Measurements from ENCODE around the gene RCOR2. TPM values are rescaled to one million over a fixed set of nuclear protein-coding genes. Genes with fewer than 3 reads are reported as not detected.

The RCOR2 gene
- total RNA-seq, 1 donor from 2014 or later = 2.6 TPM

DNA sequence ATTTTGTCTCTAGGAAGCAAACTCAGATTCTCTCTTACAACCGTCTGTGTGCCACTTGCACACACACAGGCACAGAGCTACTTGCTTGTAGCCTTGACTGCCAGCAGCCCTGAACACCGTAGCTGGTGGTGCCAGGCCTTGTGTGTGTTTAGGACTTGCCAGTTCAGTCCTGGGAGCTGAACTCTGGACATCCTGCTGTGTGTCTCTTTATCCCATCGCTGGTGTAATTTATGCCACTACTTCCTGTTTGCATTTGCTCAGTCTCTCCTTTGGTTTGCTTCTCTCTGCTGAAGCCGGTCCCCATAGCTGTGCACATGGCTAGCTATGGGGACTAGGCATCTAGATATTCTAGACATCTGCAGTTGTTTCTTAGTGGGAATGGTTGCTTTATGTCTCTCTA, 54.0 kb downstream of the RCOR2 start:
- Mint-ChIP-seq H3K27ac (ENCODE audit: unreplicated experiment) (peak overlapping the region; percentile 83), H3K4me3 (ENCODE audit: unreplicated experiment) (no peak overlapping the region), H3K27me3 (ENCODE audit: unreplicated experiment) (no peaks in the 10 kb centered on the region), H3K9me3 (ENCODE audit: unreplicated experiment) (no peaks in the 10 kb centered on the region), H3K36me3 (ENCODE audit: unreplicated experiment) (peaks cover 7% of the 10 kb centered on the region), H3K4me1 (ENCODE audit: unreplicated experiment) (peaks cover 28% of the 10 kb centered on the region)
- no peak for DNase-seq (ENCODE audit: extremely low spot score, unreplicated experiment)
- TF ChIP-seq, protein P1, sequence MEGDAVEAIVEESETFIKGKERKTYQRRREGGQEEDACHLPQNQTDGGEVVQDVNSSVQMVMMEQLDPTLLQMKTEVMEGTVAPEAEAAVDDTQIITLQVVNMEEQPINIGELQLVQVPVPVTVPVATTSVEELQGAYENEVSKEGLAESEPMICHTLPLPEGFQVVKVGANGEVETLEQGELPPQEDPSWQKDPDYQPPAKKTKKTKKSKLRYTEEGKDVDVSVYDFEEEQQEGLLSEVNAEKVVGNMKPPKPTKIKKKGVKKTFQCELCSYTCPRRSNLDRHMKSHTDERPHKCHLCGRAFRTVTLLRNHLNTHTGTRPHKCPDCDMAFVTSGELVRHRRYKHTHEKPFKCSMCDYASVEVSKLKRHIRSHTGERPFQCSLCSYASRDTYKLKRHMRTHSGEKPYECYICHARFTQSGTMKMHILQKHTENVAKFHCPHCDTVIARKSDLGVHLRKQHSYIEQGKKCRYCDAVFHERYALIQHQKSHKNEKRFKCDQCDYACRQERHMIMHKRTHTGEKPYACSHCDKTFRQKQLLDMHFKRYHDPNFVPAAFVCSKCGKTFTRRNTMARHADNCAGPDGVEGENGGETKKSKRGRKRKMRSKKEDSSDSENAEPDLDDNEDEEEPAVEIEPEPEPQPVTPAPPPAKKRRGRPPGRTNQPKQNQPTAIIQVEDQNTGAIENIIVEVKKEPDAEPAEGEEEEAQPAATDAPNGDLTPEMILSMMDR (IDR thresholded peaks at IDR 0.05) = no peak

Other genes with a start within 250 kb of the RCOR2 start
- 96.9 and 107 TPM in 2 replicates for gene ATL3, start 245.8 kb downstream of the RCOR2 start, total RNA-seq
- 109 and 117 TPM in 2 replicates for gene RTN3, start 235.7 kb downstream of the RCOR2 start, total RNA-seq
- gene ZFTA, start 148.4 kb downstream of the RCOR2 start, total RNA-seq = 32.1 and 34.3 TPM in 2 replicates
- gene SPINDOC, start 103.7 kb downstream of the RCOR2 start, total RNA-seq = 32.1 and 33.5 TPM in 2 replicates
- gene MARK2, start 78.1 kb downstream of the RCOR2 start, total RNA-seq = 31.8 and 33.4 TPM in 2 replicates
- gene NAA40, start 21.8 kb upstream of the RCOR2 start, total RNA-seq = 24.0 and 28.1 TPM in 2 replicates
- gene COX8A, start 57.5 kb upstream of the RCOR2 start, total RNA-seq = 253 and 265 TPM in 2 replicates
- gene OTUB1, start 69.3 kb upstream of the RCOR2 start, total RNA-seq = 66.2 and 71.4 TPM in 2 replicates
- 0.54 and 0.65 TPM in 2 replicates for gene FLRT1, start 118.8 kb upstream of the RCOR2 start, total RNA-seq
- 22.3 and 29.6 TPM in 2 replicates for gene MACROD1, start 248.9 kb upstream of the RCOR2 start, total RNA-seq

All from osteocyte (in vitro differentiated cells).